Body of pancreas (tissue), 4 donors: Measurements from ENCODE around the gene KIF17.

Source experiments
- POLR2A ChIP-seq, 3 donors: fragments of 450-650 bp; IDR thresholded peaks; one replicate each; pipeline ENCODE4 v1.6.1; 2016; ENCODE audit warnings: antibody characterized with exemption in 3 of 3, mild to moderate bottlenecking in 2 of 3
- TF ChIP-seq, protein P1 (sequence below), 7 experiments: fragments of 450-650 bp in 4 of 7; fragments of 200-600 bp in 3 of 7; sonication (generic) in 3 of 7; IDR thresholded peaks; one replicate each; pipeline ENCODE4 v1.5.1; 2016 to 2019; ENCODE audit warnings: antibody characterized with exemption in 7 of 7

DNA sequence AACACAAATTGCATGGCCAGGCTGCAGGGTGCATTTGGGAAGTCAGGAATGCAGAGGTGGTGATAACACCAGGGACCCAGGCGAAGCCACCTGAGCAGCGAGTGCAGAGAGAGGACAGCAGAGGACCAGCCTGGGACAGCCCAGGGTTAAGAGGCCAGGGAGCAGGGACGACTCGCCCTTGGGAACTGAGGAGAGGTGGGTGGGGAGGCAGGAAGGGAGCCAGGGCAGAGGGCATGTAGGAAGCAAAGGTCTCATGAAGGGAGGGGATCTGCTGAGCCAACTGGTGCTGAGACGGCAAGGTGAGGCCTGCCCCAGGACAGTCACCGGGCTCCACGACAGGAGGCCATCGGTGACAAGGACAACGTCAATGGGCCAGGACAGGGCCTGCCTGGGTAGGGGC, 16.4 kb downstream of the KIF17 start:
- TF ChIP-seq, protein P1, sequence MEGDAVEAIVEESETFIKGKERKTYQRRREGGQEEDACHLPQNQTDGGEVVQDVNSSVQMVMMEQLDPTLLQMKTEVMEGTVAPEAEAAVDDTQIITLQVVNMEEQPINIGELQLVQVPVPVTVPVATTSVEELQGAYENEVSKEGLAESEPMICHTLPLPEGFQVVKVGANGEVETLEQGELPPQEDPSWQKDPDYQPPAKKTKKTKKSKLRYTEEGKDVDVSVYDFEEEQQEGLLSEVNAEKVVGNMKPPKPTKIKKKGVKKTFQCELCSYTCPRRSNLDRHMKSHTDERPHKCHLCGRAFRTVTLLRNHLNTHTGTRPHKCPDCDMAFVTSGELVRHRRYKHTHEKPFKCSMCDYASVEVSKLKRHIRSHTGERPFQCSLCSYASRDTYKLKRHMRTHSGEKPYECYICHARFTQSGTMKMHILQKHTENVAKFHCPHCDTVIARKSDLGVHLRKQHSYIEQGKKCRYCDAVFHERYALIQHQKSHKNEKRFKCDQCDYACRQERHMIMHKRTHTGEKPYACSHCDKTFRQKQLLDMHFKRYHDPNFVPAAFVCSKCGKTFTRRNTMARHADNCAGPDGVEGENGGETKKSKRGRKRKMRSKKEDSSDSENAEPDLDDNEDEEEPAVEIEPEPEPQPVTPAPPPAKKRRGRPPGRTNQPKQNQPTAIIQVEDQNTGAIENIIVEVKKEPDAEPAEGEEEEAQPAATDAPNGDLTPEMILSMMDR (IDR thresholded peaks at IDR 0.05), result no peak
- TF ChIP-seq POLR2A (IDR thresholded peaks at IDR 0.05), result no peak
